ENCODE data around the gene METTL25.

The METTL25 gene

DNA sequence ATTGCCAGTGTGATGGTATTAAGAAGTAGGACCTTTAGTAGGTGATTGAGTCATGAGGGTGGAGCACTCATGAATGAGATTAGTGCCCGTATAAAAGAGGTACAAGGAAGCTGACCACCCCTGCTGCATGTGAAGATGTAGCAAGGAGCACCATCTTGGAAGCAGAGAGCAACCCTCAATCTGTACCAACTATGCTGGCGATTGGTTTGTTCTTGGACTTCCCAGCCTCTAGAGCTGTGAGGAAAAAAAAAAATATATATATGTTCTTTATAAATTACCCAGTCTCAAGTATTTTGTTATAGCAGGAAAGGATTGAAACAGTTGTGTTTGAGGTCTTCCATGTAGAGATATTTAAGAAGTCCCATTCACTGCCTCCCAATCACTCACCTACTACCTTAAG is 16.9 kb downstream of the METTL25 start:
- Histone ChIP-seq H3K9me3 (ENCODE audit: insufficient read depth, low read depth, low read length) (no peaks in the 10 kb centered on the region), H3K4me2 (ENCODE audit: low read depth, low read length, poor library complexity, severe bottlenecking) (no peak overlapping the region), H2AFZ (ENCODE audit: low read length) (no peak overlapping the region), H3K27me3 (ENCODE audit: insufficient read depth, low read length, poor library complexity, severe bottlenecking) (no peaks in the 10 kb centered on the region), H3K4me3 (ENCODE audit: low read length, poor library complexity, severe bottlenecking) (no peak overlapping the region), H3F3A (ENCODE audit: low read depth) (no peaks in the 10 kb centered on the region), H3K36me3 (ENCODE audit: insufficient read depth, low read length) (no peaks in the 10 kb centered on the region), H3K9ac (ENCODE audit: low read depth, low read length, poor library complexity, severe bottlenecking) (no peak overlapping the region), H3K79me2 (ENCODE audit: insufficient read depth, low read length) (no peaks in the 10 kb centered on the region), H4K20me1 (ENCODE audit: insufficient read depth, low read length, poor library complexity, severe bottlenecking) (no peaks in the 10 kb centered on the region), H3K9me2 (replicated peaks; ENCODE audit: low read depth, low read length) (no peaks in the 10 kb centered on the region), H3K4me1 (ENCODE audit: insufficient read depth, low read length, poor library complexity, severe bottlenecking) (no peaks in the 10 kb centered on the region)
- no peak for TF ChIP-seq EZH2phosphoT487 (IDR thresholded peaks at IDR 0.05; ENCODE audit: borderline replicate concordance)
- no peak for TF ChIP-seq CTCF (conservative IDR thresholded peaks at IDR 0.05; ENCODE audit: low read length)

DNA sequence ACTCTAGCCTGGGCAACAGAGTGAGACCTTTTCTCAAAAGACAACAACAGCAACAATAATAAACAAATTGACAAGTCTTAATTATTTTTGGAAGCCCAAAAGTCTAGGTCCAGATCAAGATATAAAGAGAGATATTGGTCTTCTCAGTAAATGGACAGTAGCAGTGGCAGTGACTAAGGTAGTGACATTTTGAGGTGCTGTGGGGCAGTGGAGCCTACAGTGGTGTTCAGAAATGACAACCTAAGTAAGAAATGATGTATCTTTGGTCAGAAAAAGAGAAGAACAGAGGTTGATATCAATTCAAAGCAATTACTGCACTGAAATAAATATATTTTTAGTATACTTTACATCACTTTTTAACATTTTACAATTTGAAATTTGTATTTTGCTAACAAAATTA is 20.7 kb downstream of the METTL25 start:
- Histone ChIP-seq H3K4me3 (ENCODE audit: low read length, poor library complexity, severe bottlenecking) (no peak overlapping the region), H3K4me1 (ENCODE audit: insufficient read depth, low read length, poor library complexity, severe bottlenecking) (no peaks in the 10 kb centered on the region), H3K9me2 (replicated peaks; ENCODE audit: low read depth, low read length) (no peaks in the 10 kb centered on the region), H3K27me3 (ENCODE audit: insufficient read depth, low read length, poor library complexity, severe bottlenecking) (no peaks in the 10 kb centered on the region), H3K4me2 (ENCODE audit: low read depth, low read length, poor library complexity, severe bottlenecking) (no peak overlapping the region), H2AFZ (ENCODE audit: low read length) (no peak overlapping the region), H3F3A (ENCODE audit: low read depth) (no peaks in the 10 kb centered on the region), H4K20me1 (ENCODE audit: insufficient read depth, low read length, poor library complexity, severe bottlenecking) (no peaks in the 10 kb centered on the region), H3K9ac (ENCODE audit: low read depth, low read length, poor library complexity, severe bottlenecking) (no peak overlapping the region), H3K9me3 (ENCODE audit: insufficient read depth, low read depth, low read length) (no peaks in the 10 kb centered on the region), H3K79me2 (ENCODE audit: insufficient read depth, low read length) (no peaks in the 10 kb centered on the region), H3K36me3 (ENCODE audit: insufficient read depth, low read length) (no peaks in the 10 kb centered on the region)
- no peak for TF ChIP-seq CTCF (conservative IDR thresholded peaks at IDR 0.05; ENCODE audit: low read length)
- TF ChIP-seq EZH2phosphoT487 (IDR thresholded peaks at IDR 0.05; ENCODE audit: borderline replicate concordance), result no peak

DNA sequence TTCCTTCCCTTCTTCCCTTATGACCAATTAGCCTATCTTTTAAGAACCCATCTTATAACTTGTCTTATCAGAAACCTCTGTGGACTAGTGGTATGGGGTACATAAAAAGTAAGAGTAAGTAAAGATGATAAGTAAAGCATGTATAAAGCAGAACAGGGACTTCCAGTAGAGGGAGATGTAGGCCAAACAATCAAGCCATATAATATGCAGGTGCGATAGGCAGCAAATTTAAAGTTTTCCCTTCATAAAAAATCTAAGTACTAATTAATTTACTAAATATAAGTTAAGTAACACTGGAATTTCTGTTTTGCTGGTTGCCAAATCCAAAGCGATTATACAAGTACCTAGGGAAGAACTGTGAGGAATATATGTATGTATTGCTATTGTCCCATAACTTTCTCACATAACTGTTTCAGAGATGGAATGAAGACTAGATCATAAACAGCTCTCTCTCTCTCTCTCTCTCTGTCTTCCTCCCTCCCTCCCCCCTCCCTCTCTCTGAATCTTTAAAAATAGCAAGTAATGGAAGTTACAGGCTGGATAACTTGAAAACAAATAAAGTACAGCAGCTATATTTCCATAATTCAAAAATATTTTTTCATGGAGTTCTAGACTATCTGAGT is 25.7 kb downstream of the METTL25 start:
- Histone ChIP-seq H3K79me2 (ENCODE audit: insufficient read depth, low read length) (no peaks in the 10 kb centered on the region), H3F3A (ENCODE audit: low read depth) (no peaks in the 10 kb centered on the region), H3K27me3 (ENCODE audit: insufficient read depth, low read length, poor library complexity, severe bottlenecking) (no peaks in the 10 kb centered on the region), H3K9me3 (ENCODE audit: insufficient read depth, low read depth, low read length) (no peaks in the 10 kb centered on the region), H3K9ac (ENCODE audit: low read depth, low read length, poor library complexity, severe bottlenecking) (no peak overlapping the region), H3K9me2 (replicated peaks; ENCODE audit: low read depth, low read length) (no peaks in the 10 kb centered on the region), H4K20me1 (ENCODE audit: insufficient read depth, low read length, poor library complexity, severe bottlenecking) (no peaks in the 10 kb centered on the region), H2AFZ (ENCODE audit: low read length) (no peak overlapping the region), H3K4me2 (ENCODE audit: low read depth, low read length, poor library complexity, severe bottlenecking) (no peak overlapping the region), H3K36me3 (ENCODE audit: insufficient read depth, low read length) (no peaks in the 10 kb centered on the region), H3K4me1 (ENCODE audit: insufficient read depth, low read length, poor library complexity, severe bottlenecking) (no peaks in the 10 kb centered on the region), H3K4me3 (ENCODE audit: low read length, poor library complexity, severe bottlenecking) (no peak overlapping the region)
- TF ChIP-seq CTCF (conservative IDR thresholded peaks at IDR 0.05; ENCODE audit: low read length) (peak; percentile 63), EZH2phosphoT487 (IDR thresholded peaks at IDR 0.05; ENCODE audit: borderline replicate concordance) (no peak)

Measured in Loucy (cell line).